ENCODE measurements around the gene VSTM5. TPM values are rescaled to one million over a fixed set of nuclear protein-coding genes. Genes with fewer than 3 reads are reported as not detected.
"Not testable (repeated sequence)": the region's sequence is repeated elsewhere in the genome, so short reads cannot be mapped to it uniquely, and the experiment has no call there.

Gene VSTM5, protein sequence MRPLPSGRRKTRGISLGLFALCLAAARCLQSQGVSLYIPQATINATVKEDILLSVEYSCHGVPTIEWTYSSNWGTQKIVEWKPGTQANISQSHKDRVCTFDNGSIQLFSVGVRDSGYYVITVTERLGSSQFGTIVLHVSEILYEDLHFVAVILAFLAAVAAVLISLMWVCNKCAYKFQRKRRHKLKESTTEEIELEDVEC
- not detected for polyA plus RNA-seq

DNA sequence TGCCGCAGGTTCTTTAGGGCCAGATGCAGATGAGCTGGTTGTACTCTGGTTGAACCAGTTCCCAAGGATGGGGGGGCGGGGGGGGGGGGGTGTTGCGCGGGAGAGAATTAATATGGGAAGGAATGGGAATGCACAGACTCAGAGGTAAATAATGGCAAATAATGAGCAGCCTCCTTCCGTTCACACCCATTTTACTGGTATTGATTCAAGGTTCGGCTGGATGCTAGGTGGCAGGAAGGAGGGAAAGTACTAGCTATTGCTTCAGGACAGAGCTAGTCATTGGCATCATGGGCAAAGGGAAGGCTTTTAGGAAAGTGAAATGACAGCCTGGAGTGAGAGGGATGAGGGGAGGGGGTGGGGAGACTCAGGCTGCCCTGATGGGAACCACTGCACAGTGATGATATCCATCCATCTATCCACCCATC is at the start of gene VSTM5:
Gene VSTM5 (minus strand): TSS at position 25 of the 425 bp plus-strand sequence. CDS start 116 bp downstream, outside the sequence.
- Mint-ChIP-seq H3K9me3 (peaks cover 0 to 1% (median 0%) of the 10 kb centered on the region in 6 donors), H3K4me1 (peaks cover 3 to 6% of the 10 kb centered on the region in 2 donors), H3K27ac (no peak within 1 kb of the TSS), H3K36me3 (no peaks in the 10 kb centered on the region), H3K4me3 (peak within 1 kb of the TSS in 1 of 5 donors; percentile 5), H3K27me3 (ENCODE audit: low read depth in 3 of 3) (peaks cover 0 to 6% (median 2%) of the 10 kb centered on the region in 3 donors)
- DNase-seq = no peak

DNA sequence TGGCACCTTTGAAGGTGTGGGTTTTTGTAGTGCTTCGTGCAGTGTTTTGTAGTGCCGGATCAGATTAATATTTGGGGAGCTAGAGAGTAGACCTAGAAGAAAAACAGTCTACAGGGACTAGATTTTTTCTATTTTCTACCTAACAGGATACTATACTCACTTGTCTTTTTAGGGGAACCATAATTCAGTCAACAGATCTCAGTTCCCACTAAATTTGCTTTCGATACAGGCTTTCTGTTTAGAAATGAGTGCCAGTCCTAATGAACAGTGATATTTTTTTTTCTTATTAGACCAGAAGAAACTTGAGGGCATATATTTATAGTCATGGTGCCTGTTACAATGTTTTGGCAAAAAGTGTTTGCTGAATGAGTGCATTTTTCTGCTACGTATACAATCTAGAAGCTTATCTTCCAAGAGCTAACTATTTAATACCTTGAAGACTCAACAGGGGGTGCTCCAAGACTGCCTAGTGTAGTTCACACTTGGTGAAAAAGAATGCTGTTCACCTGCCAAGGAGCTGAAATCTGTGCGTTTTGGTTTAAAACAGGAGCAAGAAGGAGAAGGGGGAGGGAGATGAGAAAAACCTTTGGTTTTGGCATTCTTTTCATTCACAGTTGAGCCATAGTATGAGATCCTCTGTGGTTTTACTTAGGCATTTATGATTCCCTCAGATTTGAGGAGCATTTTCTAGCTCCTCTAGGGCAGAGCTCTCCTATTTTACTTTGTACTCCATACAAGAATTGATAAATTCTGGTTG is 44.9 kb upstream of the VSTM5 start:
- Mint-ChIP-seq H3K9me3 (peaks cover 0 to 2% (median 0%) of the 10 kb centered on the region in 6 donors), H3K27me3 (ENCODE audit: low read depth in 3 of 3) (peaks cover 5 to 12% (median 7%) of the 10 kb centered on the region in 3 donors), H3K4me3 (no peak overlapping the region), H3K27ac (no peak overlapping the region), H3K36me3 (no peaks in the 10 kb centered on the region), H3K4me1 (no peaks in the 10 kb centered on the region)
- peak; percentile 2 to 9 (median 5) for DNase-seq

DNA sequence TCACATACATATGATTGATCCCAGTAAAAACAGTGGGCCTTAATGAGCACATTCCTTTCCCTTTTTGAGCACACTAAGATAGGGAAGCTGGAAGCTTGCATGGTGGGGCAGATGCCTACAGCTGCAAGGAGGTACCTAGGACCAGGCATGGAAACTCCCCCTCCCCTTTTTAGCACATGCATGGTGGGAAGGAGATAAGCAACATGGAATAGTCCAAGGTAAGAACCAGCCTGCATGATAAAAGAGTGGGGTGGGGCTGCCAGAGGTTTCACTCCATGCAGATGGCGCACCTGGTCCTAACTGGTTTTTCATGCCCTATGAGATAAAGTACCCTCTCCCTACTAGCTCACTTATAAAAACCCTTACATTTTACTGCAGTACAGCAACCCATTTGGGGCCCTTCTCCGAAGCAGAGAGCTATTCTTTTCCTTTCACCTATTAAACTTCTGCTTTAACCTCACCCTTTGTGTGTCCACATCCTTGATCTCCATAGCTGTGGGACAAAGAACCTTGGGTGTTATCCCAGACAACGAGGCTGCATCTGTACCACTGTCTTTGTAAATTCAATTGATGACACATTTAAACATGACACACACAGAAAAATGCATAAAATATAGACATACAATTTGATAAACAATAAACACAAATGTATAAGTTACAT is 40.1 kb upstream of the VSTM5 start:
- H3K9me3 Mint-ChIP-seq = peaks cover 0 to 1% (median 0%) of the 10 kb centered on the region in 6 donors
- no peak overlapping the region for H3K27ac Mint-ChIP-seq
- peaks cover 2 to 7% (median 4%) of the 10 kb centered on the region in 3 donors for H3K27me3 Mint-ChIP-seq (ENCODE audit: low read depth in 3 of 3)
- no peak for DNase-seq
- H3K4me1 Mint-ChIP-seq = no peaks in the 10 kb centered on the region
- no peak overlapping the region for H3K4me3 Mint-ChIP-seq
- no peaks in the 10 kb centered on the region for H3K36me3 Mint-ChIP-seq

DNA sequence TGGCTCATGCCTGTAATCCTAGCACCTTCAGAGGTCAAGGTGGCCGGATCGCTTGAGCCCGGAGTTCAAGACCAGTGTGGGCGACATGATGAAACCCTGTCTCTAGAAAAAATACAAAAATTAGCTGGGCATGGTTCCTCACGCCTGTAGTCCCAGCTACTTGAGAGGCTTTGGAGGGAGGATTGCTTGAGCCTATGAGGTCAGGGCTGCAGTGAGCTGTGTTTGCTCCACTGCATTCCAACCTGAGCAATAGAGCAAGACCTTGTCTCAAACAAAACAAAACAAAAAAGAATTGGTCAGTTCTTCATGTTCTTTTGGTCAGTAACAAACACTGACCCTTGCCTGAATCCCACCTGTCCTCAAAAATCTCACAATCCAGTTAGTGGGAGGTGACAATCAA is 36.7 kb upstream of the VSTM5 start:
- Mint-ChIP-seq H3K27me3 (ENCODE audit: low read depth in 3 of 3) (peaks cover 0 to 5% (median 3%) of the 10 kb centered on the region in 3 donors), H3K27ac (no peak overlapping the region), H3K4me1 (no peaks in the 10 kb centered on the region), H3K9me3 (peaks cover 0 to 12% (median 5%) of the 10 kb centered on the region in 6 donors), H3K36me3 (no peaks in the 10 kb centered on the region), H3K4me3 (no peak overlapping the region)
- DNase-seq = no peak

DNA sequence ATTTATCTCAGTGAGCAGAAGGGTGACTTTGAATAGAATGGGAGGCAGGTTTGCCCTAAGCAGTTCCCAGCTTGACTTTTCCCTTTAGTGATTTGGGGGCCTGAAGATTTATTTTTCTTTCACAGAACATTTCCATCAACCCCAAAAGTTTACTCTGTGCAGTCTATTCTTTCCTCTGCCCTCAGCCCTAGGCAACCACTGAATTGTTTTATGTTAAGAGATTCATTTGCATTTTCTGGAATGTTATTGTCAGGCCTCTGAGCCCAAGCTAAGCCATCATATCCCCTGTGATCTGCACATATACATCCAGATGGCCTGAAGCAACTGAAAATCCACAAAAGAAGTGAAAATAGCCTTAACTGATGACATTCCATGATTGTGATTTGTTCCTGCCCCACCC is 28.7 kb upstream of the VSTM5 start:
- not testable (repeated sequence) for H3K27me3 Mint-ChIP-seq (ENCODE audit: low read depth in 3 of 3); H3K4me3 Mint-ChIP-seq; H3K4me1 Mint-ChIP-seq; H3K27ac Mint-ChIP-seq; DNase-seq; H3K36me3 Mint-ChIP-seq
- peaks cover 0 to 22% (median 6%) of the 10 kb centered on the region in 6 donors for H3K9me3 Mint-ChIP-seq

DNA sequence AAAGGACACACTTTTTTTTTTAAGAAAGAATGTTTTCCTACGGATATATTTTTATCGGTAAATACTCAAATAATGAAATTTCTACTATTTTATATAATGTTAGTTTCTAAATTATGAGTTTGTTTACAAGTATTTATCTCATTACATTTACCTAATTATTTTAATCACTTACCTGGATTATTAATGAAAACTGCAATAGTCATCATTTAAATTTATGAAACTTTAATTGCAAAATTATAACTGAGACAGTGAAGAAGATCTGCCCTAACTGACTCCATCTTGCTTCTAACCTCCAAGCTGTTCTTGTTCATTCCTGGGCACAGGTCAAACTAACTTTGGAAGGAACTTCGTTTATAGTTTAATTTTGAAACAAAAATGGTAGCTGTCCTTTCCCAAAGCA is 25.2 kb upstream of the VSTM5 start:
- H3K27ac Mint-ChIP-seq = no peak overlapping the region
- no peak overlapping the region for H3K4me3 Mint-ChIP-seq
- peaks cover 0 to 3% (median 0%) of the 10 kb centered on the region in 3 donors for H3K27me3 Mint-ChIP-seq (ENCODE audit: low read depth in 3 of 3)
- no peaks in the 10 kb centered on the region for H3K36me3 Mint-ChIP-seq
- no peak for DNase-seq
- no peaks in the 10 kb centered on the region for H3K9me3 Mint-ChIP-seq
- H3K4me1 Mint-ChIP-seq = no peaks in the 10 kb centered on the region

DNA sequence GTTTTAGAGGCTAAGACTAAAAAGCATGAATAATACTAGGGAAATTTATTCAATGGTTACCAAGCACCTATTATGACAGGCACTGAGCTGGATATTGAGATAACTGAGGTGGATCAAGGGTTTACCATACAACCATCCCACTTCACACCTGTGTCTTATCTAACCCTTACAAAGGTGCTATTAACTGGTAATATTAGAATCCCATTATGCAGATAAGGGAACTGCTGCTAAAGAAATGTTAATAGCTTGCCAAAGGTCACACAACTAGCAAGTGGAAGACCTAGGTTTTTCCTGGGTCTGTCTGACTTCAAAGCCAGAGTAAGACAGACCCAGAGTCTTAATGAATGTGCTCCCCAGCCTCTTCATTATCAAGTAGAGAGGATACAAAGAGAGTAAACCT is 21.1 kb upstream of the VSTM5 start:
- no peaks in the 10 kb centered on the region for H3K4me1 Mint-ChIP-seq
- no peaks in the 10 kb centered on the region for H3K36me3 Mint-ChIP-seq
- no peak overlapping the region for H3K4me3 Mint-ChIP-seq
- H3K9me3 Mint-ChIP-seq = peaks cover 0 to 3% (median 0%) of the 10 kb centered on the region in 6 donors
- no peak for DNase-seq
- H3K27ac Mint-ChIP-seq = no peak overlapping the region
- peaks cover 0 to 4% (median 0%) of the 10 kb centered on the region in 3 donors for H3K27me3 Mint-ChIP-seq (ENCODE audit: low read depth in 3 of 3)

DNA sequence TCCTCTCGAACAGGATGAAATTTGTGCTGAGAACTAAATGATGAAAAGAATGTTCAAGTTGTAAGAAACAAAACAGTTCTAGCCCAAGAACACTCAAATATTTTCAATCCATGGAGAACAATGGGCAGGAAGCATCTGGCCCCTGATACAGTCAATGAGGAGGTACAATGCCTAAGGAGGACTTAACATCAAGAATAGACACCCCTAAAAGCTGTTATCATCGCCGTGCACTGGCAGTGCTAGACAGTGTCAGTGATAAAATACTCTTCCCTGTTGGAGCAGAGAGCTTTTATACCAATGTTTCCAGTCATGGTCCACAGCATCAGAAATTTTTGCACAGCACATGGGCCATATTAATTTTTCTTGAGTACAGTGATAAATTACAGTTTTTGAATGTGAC is 20.2 kb upstream of the VSTM5 start:
- H3K27me3 Mint-ChIP-seq (ENCODE audit: low read depth in 3 of 3) = peaks cover 0 to 3% (median 0%) of the 10 kb centered on the region in 3 donors
- no peak overlapping the region for H3K4me3 Mint-ChIP-seq
- H3K4me1 Mint-ChIP-seq = no peaks in the 10 kb centered on the region
- no peak overlapping the region for H3K27ac Mint-ChIP-seq
- H3K36me3 Mint-ChIP-seq = no peaks in the 10 kb centered on the region
- H3K9me3 Mint-ChIP-seq = peaks cover 0 to 3% (median 0%) of the 10 kb centered on the region in 6 donors
- DNase-seq = no peak

DNA sequence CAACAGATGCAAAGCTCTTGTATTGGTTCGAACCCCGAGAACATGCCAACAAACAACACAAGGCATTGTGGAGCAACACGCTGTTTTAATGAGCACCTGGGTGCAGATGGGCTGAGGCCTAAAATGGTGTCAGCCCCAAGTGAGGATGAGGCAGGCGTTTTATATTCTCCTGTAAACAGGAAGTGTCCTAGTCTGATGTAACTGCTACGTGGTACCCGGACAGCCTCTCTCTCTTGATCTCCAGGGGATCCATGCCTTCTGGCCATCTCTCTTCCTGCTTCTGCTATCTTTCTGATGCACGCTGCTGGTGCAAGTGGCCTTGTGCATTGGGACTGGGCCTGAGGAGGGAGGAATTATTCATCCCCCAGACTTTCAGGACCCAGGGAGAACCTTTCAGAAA is 19.4 kb upstream of the VSTM5 start:
- peaks cover 0 to 3% (median 0%) of the 10 kb centered on the region in 3 donors for H3K27me3 Mint-ChIP-seq (ENCODE audit: low read depth in 3 of 3)
- no peaks in the 10 kb centered on the region for H3K4me1 Mint-ChIP-seq
- no peaks in the 10 kb centered on the region for H3K36me3 Mint-ChIP-seq
- H3K9me3 Mint-ChIP-seq = peaks cover 0 to 3% (median 0%) of the 10 kb centered on the region in 6 donors
- no peak for DNase-seq
- no peak overlapping the region for H3K4me3 Mint-ChIP-seq
- no peak overlapping the region for H3K27ac Mint-ChIP-seq

DNA sequence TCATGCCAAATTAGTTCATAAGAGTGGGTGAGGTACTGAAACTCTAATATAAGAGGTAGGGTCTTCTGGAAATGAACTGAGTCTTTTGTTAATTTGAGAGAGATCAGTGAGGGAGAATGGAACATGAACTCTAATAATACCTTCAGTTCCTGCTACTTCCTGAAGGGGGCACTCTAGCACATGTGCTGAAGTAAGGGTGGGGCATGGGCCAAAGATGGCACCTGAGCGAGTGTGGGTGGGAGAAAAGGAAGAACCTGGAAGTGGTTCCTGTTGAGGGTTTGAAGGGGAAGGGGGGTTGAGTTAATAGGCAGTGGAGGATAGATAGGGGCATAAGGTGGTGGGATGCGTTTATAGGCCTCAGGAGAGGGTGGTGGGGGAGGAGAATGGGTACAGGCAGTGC is 18.0 kb upstream of the VSTM5 start:
- not testable (repeated sequence) for H3K36me3 Mint-ChIP-seq

DNA sequence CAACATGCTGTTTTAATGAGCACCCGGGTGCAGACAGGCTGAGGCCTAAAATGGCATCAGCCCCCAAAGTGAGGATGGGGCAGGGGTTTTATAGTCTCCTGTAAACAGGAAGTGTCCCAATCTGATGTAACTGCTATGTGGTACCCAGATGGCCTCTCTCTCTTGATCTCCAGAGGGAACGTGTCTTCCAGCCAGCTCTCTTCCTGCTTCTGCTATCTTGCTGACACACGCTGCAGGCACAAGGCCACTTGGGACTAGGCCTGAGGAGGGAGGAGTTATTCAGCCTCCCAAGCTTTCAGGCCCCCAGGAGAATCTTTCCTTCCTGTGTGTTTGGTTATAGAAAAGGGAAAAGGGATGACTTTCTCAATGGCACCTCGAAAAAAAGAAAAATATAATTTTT is 11.4 kb upstream of the VSTM5 start:
- no peak overlapping the region for H3K27ac Mint-ChIP-seq
- DNase-seq = no peak
- H3K36me3 Mint-ChIP-seq = no peaks in the 10 kb centered on the region
- H3K4me3 Mint-ChIP-seq = no peak overlapping the region
- no peaks in the 10 kb centered on the region for H3K9me3 Mint-ChIP-seq
- peaks cover 0 to 5% (median 3%) of the 10 kb centered on the region in 3 donors for H3K27me3 Mint-ChIP-seq (ENCODE audit: low read depth in 3 of 3)
- no peaks in the 10 kb centered on the region for H3K4me1 Mint-ChIP-seq

More for the DNA sequence above, 18.0 kb upstream of the VSTM5 start:
- not testable (repeated sequence) for H3K9me3 Mint-ChIP-seq; H3K27ac Mint-ChIP-seq; DNase-seq; H3K27me3 Mint-ChIP-seq (ENCODE audit: low read depth in 3 of 3); H3K4me1 Mint-ChIP-seq; H3K4me3 Mint-ChIP-seq

DNA sequence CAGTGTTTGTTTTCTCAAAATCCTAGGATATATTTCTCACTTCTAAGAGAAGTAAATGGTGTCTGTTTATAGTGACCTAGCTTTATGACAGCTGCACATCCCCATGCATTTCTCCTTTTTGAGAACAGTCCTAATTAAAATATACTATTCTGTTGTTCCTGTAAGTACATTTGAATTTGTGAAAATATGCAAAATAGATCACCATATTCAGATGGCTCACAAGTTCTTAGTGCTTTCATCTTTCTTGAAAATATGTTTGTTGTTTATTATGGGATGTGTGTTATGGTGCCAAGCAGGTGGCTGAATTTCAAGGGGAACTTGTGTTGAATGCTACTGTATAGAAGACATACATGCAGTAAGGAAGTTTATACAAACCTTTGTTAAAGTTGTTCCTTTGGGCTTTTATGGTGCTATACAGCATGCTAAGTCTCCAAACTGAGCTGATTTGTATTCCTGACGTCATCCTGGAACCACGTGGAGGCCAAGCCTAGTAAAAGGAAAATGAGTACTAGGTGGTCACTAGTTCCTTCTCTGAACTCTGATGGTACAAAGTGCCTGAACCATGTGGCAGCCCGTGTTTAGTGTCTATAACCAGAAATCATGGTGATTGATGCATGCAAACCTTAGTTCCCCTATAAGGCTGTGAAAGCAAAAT is 7.8 kb upstream of the VSTM5 start:
- no peak for DNase-seq
- H3K36me3 Mint-ChIP-seq = no peaks in the 10 kb centered on the region
- H3K27me3 Mint-ChIP-seq (ENCODE audit: low read depth in 3 of 3) = peaks cover 2 to 5% (median 2%) of the 10 kb centered on the region in 3 donors
- H3K4me1 Mint-ChIP-seq = no peaks in the 10 kb centered on the region
- peaks cover 0 to 1% (median 0%) of the 10 kb centered on the region in 6 donors for H3K9me3 Mint-ChIP-seq
- H3K4me3 Mint-ChIP-seq = no peak overlapping the region
- no peak overlapping the region for H3K27ac Mint-ChIP-seq

DNA sequence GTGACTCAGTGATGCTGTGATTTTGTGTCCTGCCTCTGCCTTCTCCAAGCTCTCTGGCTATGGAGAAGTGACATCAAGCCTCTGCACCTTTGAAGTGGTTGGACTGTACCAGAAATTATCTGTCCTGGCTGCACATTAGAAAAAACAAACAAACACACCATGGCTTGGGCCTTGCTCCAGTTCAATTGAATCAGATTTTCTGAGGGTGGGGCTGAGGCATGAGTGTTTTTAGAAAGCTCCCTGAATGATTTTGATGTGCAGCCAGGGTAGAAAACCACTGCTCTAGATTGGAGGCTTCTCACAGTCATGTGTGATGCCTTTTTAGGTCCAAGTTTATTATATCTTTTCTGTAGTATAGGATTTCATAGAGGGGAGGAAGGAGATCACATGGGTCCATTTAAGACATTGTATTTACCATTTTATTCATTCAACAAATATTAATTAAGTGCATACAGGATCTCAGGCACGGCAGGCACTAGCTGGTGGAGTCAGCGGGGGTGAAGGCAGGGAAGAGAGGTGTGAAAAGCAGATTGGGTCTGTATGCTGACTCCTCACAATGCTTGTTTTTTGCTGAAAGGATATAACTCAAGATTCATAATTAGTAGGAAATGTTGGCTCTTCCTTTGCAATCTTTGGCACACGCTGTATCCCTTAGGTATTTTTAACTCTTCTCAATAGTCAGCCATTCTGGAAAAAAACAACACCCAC is 7.1 kb upstream of the VSTM5 start:
- peaks cover 0 to 5% (median 2%) of the 10 kb centered on the region in 3 donors for H3K27me3 Mint-ChIP-seq (ENCODE audit: low read depth in 3 of 3)
- no peak overlapping the region for H3K27ac Mint-ChIP-seq
- DNase-seq = no peak
- no peaks in the 10 kb centered on the region for H3K36me3 Mint-ChIP-seq
- H3K9me3 Mint-ChIP-seq = peaks cover 0 to 1% (median 0%) of the 10 kb centered on the region in 6 donors
- H3K4me1 Mint-ChIP-seq = no peaks in the 10 kb centered on the region
- H3K4me3 Mint-ChIP-seq = no peak overlapping the region
